ENCODE measurements around the gene TKT.

Gene TKT

GRCh38 chr3:53240989-53241972 lies 14.5 kb downstream of the TKT start:
- no peak for DNase-seq (ENCODE audit: low read depth in 2 of 2)

GRCh38 chr3:53239800-53240199 lies 16.0 kb downstream of the TKT start:
- no peak for DNase-seq (ENCODE audit: low read depth in 2 of 2)

GRCh38 chr3:53238886-53239285 lies 16.9 kb downstream of the TKT start:
- no peak for DNase-seq (ENCODE audit: low read depth in 2 of 2)

GRCh38 chr3:53238051-53238850 lies 17.6 kb downstream of the TKT start:
- peak; percentile 86 to 88 for DNase-seq (ENCODE audit: low read depth in 2 of 2)

- peak; percentile 43 to 45 for DNase-seq (ENCODE audit: low read depth in 2 of 2)
These were observed 19.5 kb downstream of the TKT start for GRCh38 chr3:53236112-53236841.

GRCh38 chr3:53235545-53235944 lies 20.3 kb downstream of the TKT start:
- DNase-seq (ENCODE audit: low read depth in 2 of 2) = no peak

- no peak for DNase-seq (ENCODE audit: low read depth in 2 of 2)
These were observed 21.0 kb downstream of the TKT start for GRCh38 chr3:53234841-53235232.

GRCh38 chr3:53234130-53234840 lies 21.5 kb downstream of the TKT start:
- DNase-seq (ENCODE audit: low read depth in 2 of 2) = no peak

GRCh38 chr3:53232641-53233377 lies 23.0 kb downstream of the TKT start:
- DNase-seq (ENCODE audit: low read depth in 2 of 2) = no peak

- DNase-seq (ENCODE audit: low read depth in 2 of 2) = no peak
These were observed 24.0 kb downstream of the TKT start for GRCh38 chr3:53231532-53232511.

GRCh38 chr3:53230789-53231188 lies 25.0 kb downstream of the TKT start:
- DNase-seq (ENCODE audit: low read depth in 2 of 2) = no peak

- no peak for DNase-seq (ENCODE audit: low read depth in 2 of 2)
These were observed 25.7 kb downstream of the TKT start for GRCh38 chr3:53230041-53230621.

GRCh38 chr3:53229606-53230005 lies 26.2 kb downstream of the TKT start:
- DNase-seq (ENCODE audit: low read depth in 2 of 2) = no peak

- DNase-seq (ENCODE audit: low read depth in 2 of 2) = no peak
These were observed 26.7 kb downstream of the TKT start for GRCh38 chr3:53229171-53229570.

- DNase-seq (ENCODE audit: low read depth in 2 of 2) = no peak
These were observed 27.6 kb downstream of the TKT start for GRCh38 chr3:53227993-53228885.

- no peak for DNase-seq (ENCODE audit: low read depth in 2 of 2)
These were observed 28.9 kb downstream of the TKT start for GRCh38 chr3:53226841-53227407.

- DNase-seq (ENCODE audit: low read depth in 2 of 2) = no peak
These were observed 29.5 kb downstream of the TKT start for GRCh38 chr3:53226142-53226840.

All from fibroblast of skin of left quadriceps (primary cell).